Endothelial cell of hepatic sinusoid (primary cell): Measurements from ENCODE around the gene NFATC1.

Experiments
- in situ Hi-C: cut with HindIII; loops from 2 replicates; pipeline ENCODE4 v1.10.0; 2017; ENCODE audit warnings: low sequenced_read_pairs

NFATC1 gene

GRCh38 chr18:79386547-79386946 is 9.2 kb upstream of the NFATC1 start:
- in situ Hi-C loops, result loop anchor here (5.0 to 25.0 kb wide), 2 partner anchors 81 to 251 kb away; no protein-coding TSS in a partner anchor

- in situ Hi-C loops, result loop anchor here (5.0 to 25.0 kb wide), 2 partner anchors 80 to 250 kb away; no protein-coding TSS in a partner anchor
These were observed 8.5 kb upstream of the NFATC1 start for GRCh38 chr18:79387214-79387613.

- in situ Hi-C loops, result loop anchor here (5.0 to 25.0 kb wide), 2 partner anchors 80 to 250 kb away; no protein-coding TSS in a partner anchor
These were observed 8.1 kb upstream of the NFATC1 start for GRCh38 chr18:79387615-79388014.

- in situ Hi-C loops, result loop anchor here (5.0 to 25.0 kb wide), 2 partner anchors 79 to 249 kb away; no protein-coding TSS in a partner anchor
These were observed 7.7 kb upstream of the NFATC1 start for GRCh38 chr18:79388043-79388442.

- in situ Hi-C loops, result loop anchor here (5.0 to 25.0 kb wide), 2 partner anchors 78 to 248 kb away; no protein-coding TSS in a partner anchor
These were observed 6.0 kb upstream of the NFATC1 start for GRCh38 chr18:79389689-79390088.

- in situ Hi-C loops, result loop anchor here (25.0 kb wide), 1 partner anchor 245 kb away; no protein-coding TSS in a partner anchor
These were observed 3.5 kb upstream of the NFATC1 start for GRCh38 chr18:79392226-79392625.

- in situ Hi-C loops, result loop anchor here (25.0 kb wide), 1 partner anchor 244 kb away; no protein-coding TSS in a partner anchor
These were observed 2.5 kb upstream of the NFATC1 start for GRCh38 chr18:79393181-79393634.

- in situ Hi-C loops, result loop anchor here (25.0 kb wide), 1 partner anchor 243 kb away; no protein-coding TSS in a partner anchor
These were observed 1.8 kb upstream of the NFATC1 start for GRCh38 chr18:79393635-79394533.

- in situ Hi-C loops, result loop anchor here (25.0 kb wide), 1 partner anchor 243 kb away; no protein-coding TSS in a partner anchor
These were observed 1.0 kb upstream of the NFATC1 start for GRCh38 chr18:79394534-79395307.

- in situ Hi-C loops, result loop anchor here (25.0 kb wide), 1 partner anchor 242 kb away; no protein-coding TSS in a partner anchor
These were observed 456 bp upstream of the NFATC1 start for GRCh38 chr18:79395308-79395640.

- in situ Hi-C loops, result loop anchor here (25.0 kb wide), 1 partner anchor 241 kb away; no protein-coding TSS in a partner anchor
These were observed 909 bp downstream of the NFATC1 start for GRCh38 chr18:79396431-79397246.

- in situ Hi-C loops, result loop anchor here (25.0 kb wide), 1 partner anchor 240 kb away; no protein-coding TSS in a partner anchor
These were observed 1.6 kb downstream of the NFATC1 start for GRCh38 chr18:79397247-79397829.

- in situ Hi-C loops, result loop anchor here (25.0 kb wide), 1 partner anchor 239 kb away; no protein-coding TSS in a partner anchor
These were observed 2.4 kb downstream of the NFATC1 start for GRCh38 chr18:79397830-79398761.

- in situ Hi-C loops, result loop anchor here (5.0 to 25.0 kb wide), 3 partner anchors 103 to 238 kb away; no protein-coding TSS in a partner anchor
These were observed 3.7 kb downstream of the NFATC1 start for GRCh38 chr18:79399275-79400081.

- in situ Hi-C loops, result loop anchor here (5.0 kb wide), 2 partner anchors 102 to 167 kb away; no protein-coding TSS in a partner anchor
These were observed 4.4 kb downstream of the NFATC1 start for GRCh38 chr18:79400091-79400590.

- in situ Hi-C loops, result loop anchor here (5.0 kb wide), 2 partner anchors 102 to 167 kb away; no protein-coding TSS in a partner anchor
These were observed 5.1 kb downstream of the NFATC1 start for GRCh38 chr18:79400591-79401381.
